Measurements from ENCODE around the gene ZSCAN12.

GRCh38 chr6:28353356-28353755 is 46.2 kb downstream of the ZSCAN12 start:
- TF ChIP-seq POLR2A (IDR thresholded peaks at IDR 0.05; ENCODE audit: low read length), result no peak
- no peak for TF ChIP-seq GATA1 (IDR thresholded peaks at IDR 0.05; ENCODE audit: low read depth, low read length)
